Measurements from ENCODE around the gene CFAP69. TPM values are rescaled to one million over a fixed set of nuclear protein-coding genes. Genes with fewer than 3 reads are reported as not detected.

CFAP69 gene
- total RNA-seq = not detected

GRCh38 chr7:90244909-90245851 lies at the start of gene CFAP69:
TSS of gene CFAP69 (plus strand) at chr7:90245174. CDS start at chr7:90245425, 251 bp downstream.
- DNase-seq = peak; percentile 68

GRCh38 chr7:90201500-90202195 lies 43.3 kb upstream of the CFAP69 start:
- no peak for DNase-seq

- no peak for DNase-seq
Measured at GRCh38 chr7:90207956-90208355, 37.0 kb upstream of the CFAP69 start.

- DNase-seq = no peak
Measured at GRCh38 chr7:90209776-90210175, 35.2 kb upstream of the CFAP69 start.

GRCh38 chr7:90210475-90210874 lies 34.5 kb upstream of the CFAP69 start:
- DNase-seq = no peak

GRCh38 chr7:90210981-90211380 lies 34.0 kb upstream of the CFAP69 start:
- no peak for DNase-seq

- DNase-seq = no peak
Measured at GRCh38 chr7:90211391-90212148, 33.4 kb upstream of the CFAP69 start, which contains the start of gene STEAP2. TSS of gene STEAP2 (plus strand) at chr7:90211740. CDS start at chr7:90225083, 13,343 bp downstream.

GRCh38 chr7:90212149-90212495 lies 32.9 kb upstream of the CFAP69 start:
- DNase-seq = no peak

GRCh38 chr7:90213521-90213920 lies 31.5 kb upstream of the CFAP69 start:
- DNase-seq = no peak

- no peak for DNase-seq
Measured at GRCh38 chr7:90216080-90216674, 28.8 kb upstream of the CFAP69 start.

GRCh38 chr7:90216771-90217170 lies 28.2 kb upstream of the CFAP69 start:
- DNase-seq = no peak

GRCh38 chr7:90222390-90222789 lies 22.6 kb upstream of the CFAP69 start:
- no peak for DNase-seq

- DNase-seq = no peak
Measured at GRCh38 chr7:90222811-90223725, 21.9 kb upstream of the CFAP69 start.

GRCh38 chr7:90224195-90224594 lies 20.8 kb upstream of the CFAP69 start:
- DNase-seq = no peak

GRCh38 chr7:90225181-90225580 lies 19.8 kb upstream of the CFAP69 start:
- no peak for DNase-seq

- no peak for DNase-seq
Measured at GRCh38 chr7:90225601-90226000, 19.4 kb upstream of the CFAP69 start.

- no peak for DNase-seq
Measured at GRCh38 chr7:90227259-90227658, 17.7 kb upstream of the CFAP69 start.

GRCh38 chr7:90229682-90230081 lies 15.3 kb upstream of the CFAP69 start:
- no peak for DNase-seq

GRCh38 chr7:90230834-90231233 lies 14.1 kb upstream of the CFAP69 start:
- DNase-seq = no peak

- no peak for DNase-seq
Measured at GRCh38 chr7:90231304-90231703, 13.7 kb upstream of the CFAP69 start.

GRCh38 chr7:90232430-90232829 lies 12.5 kb upstream of the CFAP69 start:
- no peak for DNase-seq

- DNase-seq = no peak
Measured at GRCh38 chr7:90233569-90233968, 11.4 kb upstream of the CFAP69 start.
